Tibial artery (tissue), 4 donors: ENCODE data around the gene SLC35B2.
A peak's percentile ranks its signal among the peaks of the same experiment; 100 is the strongest.

Experiments used
- DNase-seq, 2 donors: peaks; one replicate each; pipeline ENCODE4 v3.0.0-alpha.2; 2019
- H3K27ac ChIP-seq, 2 donors: fragments of 200-600 bp; sonication (generic) in 1 of 2; 1 replicate in 1 of 2; 2 replicates in 1 of 2; pipeline ENCODE4 v1.5.1; 2018 to 2019; ENCODE audit warnings: mild to moderate bottlenecking in 1 of 2
- H3K27me3 ChIP-seq, 2 donors: fragments of 200-600 bp; sonication (generic) in 1 of 2; one replicate each; pipeline versions ENCODE4 v1.5.1 to v1.6.0; 2016 to 2019
- H3K36me3 ChIP-seq, 3 donors: fragments of 200-600 bp; sonication (generic) in 2 of 3; one replicate each; pipeline ENCODE4 v1.5.1; 2016 to 2019; ENCODE audit warnings: mild to moderate bottlenecking in 2 of 3
- H3K4me1 ChIP-seq, 4 donors: fragments of 200-600 bp; sonication (generic) in 2 of 4; 1 replicate in 3 of 4; 2 replicates in 1 of 4; pipeline ENCODE4 v1.5.1; 2016 to 2019
- H3K4me3 ChIP-seq, 2 donors: fragments of 200-600 bp; sonication (generic) in 1 of 2; 1 replicate in 1 of 2; 2 replicates in 1 of 2; pipeline ENCODE4 v1.5.1; 2018 to 2019; ENCODE audit warnings: mild to moderate bottlenecking in 2 of 2
- H3K9me3 ChIP-seq, 3 donors: fragments of 200-600 bp; sonication (generic) in 1 of 3; one replicate each; pipeline ENCODE4 v1.5.1; 2016 to 2019
- CTCF ChIP-seq, 2 experiments: fragments of 200-600 bp in 1 of 2; fragments of 450-650 bp in 1 of 2; IDR thresholded peaks; one replicate each; pipeline ENCODE4 v1.5.1; 2017 to 2019; ENCODE audit warnings: antibody characterized with exemption in 2 of 2, mild to moderate bottlenecking in 1 of 2, moderate library complexity in 1 of 2
- intact Hi-C: fragments of 100-400 bp; cut with DNase I; formaldehyde crosslinking; loops from one replicate; pipeline ENCODE4 v1.15.0; 2023; ENCODE audit warnings: low total_unique reads

SLC35B2 gene

GRCh38 chr6:44303842-44304241 lies 46.5 kb upstream of the SLC35B2 start:
- Histone ChIP-seq H3K9me3 (no peaks in the 10 kb centered on the region), H3K4me3 (no peak overlapping the region), H3K4me1 (no peaks in the 10 kb centered on the region), H3K27ac (no peak overlapping the region), H3K27me3 (no peaks in the 10 kb centered on the region), H3K36me3 (peaks cover 40 to 88% (median 85%) of the 10 kb centered on the region in 3 donors)
- no peak for TF ChIP-seq CTCF (IDR thresholded peaks at IDR 0.05)
- peak in 1 of 2 donors; percentile 38 for DNase-seq
- intact Hi-C loops = no loop called here

- peaks cover 0 to 4% (median 2%) of the 10 kb centered on the region in 4 donors for H3K4me1 ChIP-seq
- H3K27me3 ChIP-seq = peaks cover 0 to 7% of the 10 kb centered on the region in 2 donors
- intact Hi-C loops = no loop called here
- DNase-seq = peak in 1 of 2 donors; percentile 59
- H3K4me3 ChIP-seq = no peak overlapping the region
- H3K36me3 ChIP-seq = peaks cover 40 to 78% (median 75%) of the 10 kb centered on the region in 3 donors
- no peak overlapping the region for H3K27ac ChIP-seq
- H3K9me3 ChIP-seq = no peaks in the 10 kb centered on the region
- no peak for TF ChIP-seq CTCF (IDR thresholded peaks at IDR 0.05)
Measured at GRCh38 chr6:44302856-44303255, 45.5 kb upstream of the SLC35B2 start.

- H3K27ac ChIP-seq = no peak overlapping the region
- H3K36me3 ChIP-seq = peaks cover 40 to 70% (median 68%) of the 10 kb centered on the region in 3 donors
- H3K4me1 ChIP-seq = peaks cover 0 to 13% (median 11%) of the 10 kb centered on the region in 4 donors
- peaks cover 0 to 16% of the 10 kb centered on the region in 2 donors for H3K27me3 ChIP-seq
- H3K9me3 ChIP-seq = no peaks in the 10 kb centered on the region
- H3K4me3 ChIP-seq = no peak overlapping the region
- intact Hi-C loops = no loop called here
- no peak for TF ChIP-seq CTCF (IDR thresholded peaks at IDR 0.05)
- peak in 1 of 2 donors; percentile 50 for DNase-seq
Measured at GRCh38 chr6:44301782-44302564, 44.6 kb upstream of the SLC35B2 start.

GRCh38 chr6:44301106-44301505 lies 43.8 kb upstream of the SLC35B2 start:
- Histone ChIP-seq H3K9me3 (no peaks in the 10 kb centered on the region), H3K4me3 (no peak overlapping the region), H3K4me1 (peaks cover 0 to 16% (median 12%) of the 10 kb centered on the region in 4 donors), H3K27me3 (peaks cover 0 to 25% of the 10 kb centered on the region in 2 donors), H3K36me3 (peaks cover 40 to 61% (median 59%) of the 10 kb centered on the region in 3 donors), H3K27ac (no peak overlapping the region)
- peak in 1 of 2 donors; percentile 39 for DNase-seq
- intact Hi-C loops = no loop called here
- TF ChIP-seq CTCF (IDR thresholded peaks at IDR 0.05) = no peak

GRCh38 chr6:44300292-44300823 lies 43.0 kb upstream of the SLC35B2 start:
- peaks cover 40 to 54% (median 51%) of the 10 kb centered on the region in 3 donors for H3K36me3 ChIP-seq
- intact Hi-C loops = no loop called here
- peaks cover 0 to 32% of the 10 kb centered on the region in 2 donors for H3K27me3 ChIP-seq
- H3K4me3 ChIP-seq = no peak overlapping the region
- TF ChIP-seq CTCF (IDR thresholded peaks at IDR 0.05) = no peak
- peaks cover 0 to 16% (median 12%) of the 10 kb centered on the region in 4 donors for H3K4me1 ChIP-seq
- DNase-seq = peak in 1 of 2 donors; percentile 59
- H3K9me3 ChIP-seq = no peaks in the 10 kb centered on the region
- H3K27ac ChIP-seq = no peak overlapping the region
